Measurements from ENCODE around the gene TBPL1.

Gene TBPL1

GRCh38 chr6:134010974-134011373, 58.0 kb downstream of the TBPL1 start:
- no peak for DNase-seq

GRCh38 chr6:134014588-134015137, 61.6 kb downstream of the TBPL1 start:
- no peak for DNase-seq

- no peak for DNase-seq
Measured at GRCh38 chr6:134015719-134016557, 62.9 kb downstream of the TBPL1 start.

- no peak for DNase-seq
Measured at GRCh38 chr6:134016558-134016814, 63.5 kb downstream of the TBPL1 start.

- no peak for DNase-seq
Measured at GRCh38 chr6:134020071-134020470, 67.0 kb downstream of the TBPL1 start.

GRCh38 chr6:134020543-134020942, 67.5 kb downstream of the TBPL1 start:
- no peak for DNase-seq

- no peak for DNase-seq
Measured at GRCh38 chr6:134020968-134021367, 67.9 kb downstream of the TBPL1 start.

GRCh38 chr6:134021396-134022122, 68.5 kb downstream of the TBPL1 start:
- DNase-seq = no peak

- DNase-seq = no peak
Measured at GRCh38 chr6:134022650-134023049, 69.6 kb downstream of the TBPL1 start.

GRCh38 chr6:134026597-134026996, 73.6 kb downstream of the TBPL1 start:
- DNase-seq = no peak

- no peak for DNase-seq
Measured at GRCh38 chr6:134028438-134028837, 75.4 kb downstream of the TBPL1 start.

GRCh38 chr6:134029495-134030455, 76.8 kb downstream of the TBPL1 start:
- no peak for DNase-seq

GRCh38 chr6:134031696-134032255, 78.8 kb downstream of the TBPL1 start:
- DNase-seq = no peak

GRCh38 chr6:134034478-134034877, 81.5 kb downstream of the TBPL1 start:
- no peak for DNase-seq

GRCh38 chr6:134034961-134035822, 82.2 kb downstream of the TBPL1 start:
- DNase-seq = no peak

- DNase-seq = no peak
Measured at GRCh38 chr6:134035823-134036296, 82.8 kb downstream of the TBPL1 start.

GRCh38 chr6:134039116-134039515, 86.1 kb downstream of the TBPL1 start:
- no peak for DNase-seq

All from NCI-H1436 treated with DMSO at 0.1 percent for 48 hours (cell line).